IMR-90 (cell line): ENCODE measurements around the gene PIK3CB. TPM values are rescaled to one million over a fixed set of nuclear protein-coding genes. Genes with fewer than 3 reads are reported as not detected.

Experiments used
- ATAC-seq: fragments of 200-7000 bp; cut with Tn5 transposase; 2 replicates; pipeline ENCODE4 v1.9.1; 2020; ENCODE audit warnings: low read depth, mild to moderate bottlenecking, moderate library complexity
- BruUV-seq: library from RNA; stranded (reverse); fragments of 400-500 nt; replicated peaks from 2 replicates; lab custom pipeline; 2021; lab: Mats Ljungman, UMichigan
- CTCF ChIA-PET: fragments of 300-600 bp; formaldehyde crosslinking; extraction: SDS; loops from one replicate; lab custom pipeline; 2021; ENCODE audit warnings: antibody characterized with exemption; lab: Yijun Ruan, JAX
- POLR2A ChIA-PET: fragments of 300-600 bp; sonication (Branson Sonifier 250); formaldehyde crosslinking; loops from one replicate; lab custom pipeline; 2022; ENCODE audit warnings: antibody characterized with exemption; ENCODE audit not compliant: unreplicated experiment; lab: Charles Lee
- DNase-seq: peaks from one replicate; pipeline ENCODE4 v3.0.0; 2013
- H2AFZ ChIP-seq: replicated peaks from 2 replicates; pipeline ENCODE3; 2013; ENCODE audit warnings: low read length, mild to moderate bottlenecking; ENCODE audit not compliant: poor library complexity
- H2AK5ac ChIP-seq: 2 replicates; pipeline ENCODE4 v1.6.1; 2013; ENCODE audit warnings: low read depth, low read length, inconsistent platforms
- H2AK9ac ChIP-seq: replicated peaks from 2 replicates; pipeline ENCODE3; 2013; ENCODE audit warnings: mild to moderate bottlenecking, low read depth, low read length, moderate library complexity; ENCODE audit not compliant: poor library complexity
- H2BK120ac ChIP-seq: 2 replicates; pipeline ENCODE4 v1.6.1; 2013; ENCODE audit warnings: low read depth, low read length, inconsistent platforms
- H2BK15ac ChIP-seq: 3 replicates; pipeline ENCODE4 v1.6.1; 2013; ENCODE audit warnings: low read depth, low read length, inconsistent platforms
- H2BK20ac ChIP-seq: 2 replicates; pipeline ENCODE4 v1.6.1; 2013; ENCODE audit warnings: low read depth, mild to moderate bottlenecking, inconsistent platforms, low read length, moderate library complexity
- H2BK5ac ChIP-seq: 2 replicates; pipeline ENCODE4 v1.6.1; 2013; ENCODE audit warnings: mild to moderate bottlenecking, low read depth, low read length, inconsistent platforms; ENCODE audit not compliant: poor library complexity, severe bottlenecking
- H3K14ac ChIP-seq: replicated peaks from 2 replicates; pipeline ENCODE4 v1.6.1; 2013; ENCODE audit warnings: low read depth, low read length, inconsistent platforms
- H3K18ac ChIP-seq: 2 replicates; pipeline ENCODE4 v1.6.1; 2013; ENCODE audit warnings: low read depth, low read length, control low read depth
- H3K23ac ChIP-seq: 2 replicates; pipeline ENCODE4 v1.6.1; 2013; ENCODE audit warnings: low read depth, low read length, inconsistent platforms
- H3K27ac ChIP-seq: 2 replicates; pipeline ENCODE4 v1.5.1; 2013; ENCODE audit warnings: mild to moderate bottlenecking, control low read depth, low read length; ENCODE audit not compliant: insufficient read depth
- H3K27me3 ChIP-seq: 2 replicates; pipeline ENCODE4 v1.6.1; 2013; ENCODE audit warnings: low read length; ENCODE audit not compliant: control insufficient read depth, insufficient read depth
- H3K36me3 ChIP-seq: 2 replicates; pipeline ENCODE4 v1.6.1; 2013; ENCODE audit warnings: low read length, mixed read lengths; ENCODE audit not compliant: control insufficient read depth, insufficient read depth
- H3K4ac ChIP-seq: 2 replicates; pipeline ENCODE4 v1.6.1; 2013; ENCODE audit warnings: low read depth, low read length, inconsistent platforms
- H3K4me1 ChIP-seq: 2 replicates; pipeline ENCODE4 v1.6.1; 2013; ENCODE audit warnings: low read length, mixed read lengths; ENCODE audit not compliant: control insufficient read depth, insufficient read depth
- H3K4me2 ChIP-seq: 2 replicates; pipeline ENCODE4 v1.6.1; 2013; ENCODE audit warnings: low read depth, mild to moderate bottlenecking, control low read depth, low read length, moderate library complexity
- H3K4me3 ChIP-seq: 2 replicates; pipeline ENCODE4 v1.5.1; 2013; ENCODE audit warnings: low read depth, mild to moderate bottlenecking, control low read depth, low read length, moderate library complexity; ENCODE audit not compliant: insufficient read depth
- H3K56ac ChIP-seq: 2 replicates; pipeline ENCODE4 v1.6.1; 2013; ENCODE audit warnings: low read length, inconsistent platforms; ENCODE audit not compliant: insufficient read depth; ENCODE audit errors: extremely low read depth
- H3K79me1 ChIP-seq, 2 experiments: 2 replicates each; pipeline ENCODE4 v1.6.1; 2013; ENCODE audit warnings: low read length in 2 of 2, inconsistent platforms in 1 of 2, low read depth in 1 of 2
- H3K9ac ChIP-seq: 2 replicates; pipeline ENCODE4 v1.6.1; 2013; ENCODE audit warnings: low read depth, low read length, control low read depth
- H3K9me1 ChIP-seq: 2 replicates; pipeline ENCODE4 v1.6.1; 2013; ENCODE audit warnings: low read length, inconsistent platforms; ENCODE audit not compliant: insufficient read depth
- H3K9me3 ChIP-seq: 2 replicates; pipeline ENCODE4 v1.6.1; 2013; ENCODE audit warnings: low read length; ENCODE audit not compliant: control insufficient read depth, insufficient read depth
- H4K20me1 ChIP-seq: 2 replicates; pipeline ENCODE4 v1.6.1; 2013; ENCODE audit warnings: low read length, inconsistent platforms; ENCODE audit not compliant: insufficient read depth
- H4K5ac ChIP-seq: 2 replicates; pipeline ENCODE4 v1.6.1; 2013; ENCODE audit warnings: mild to moderate bottlenecking, low read depth, low read length, control low read depth
- H4K8ac ChIP-seq, 2 experiments: 2 replicates each; pipeline ENCODE4 v1.6.1; 2013; ENCODE audit warnings: low read depth in 2 of 2, low read length in 2 of 2, control low read depth in 1 of 2, inconsistent platforms in 1 of 2
- H4K91ac ChIP-seq: 2 replicates; pipeline ENCODE4 v1.6.1; 2013; ENCODE audit warnings: low read depth, low read length, inconsistent platforms; ENCODE audit not compliant: insufficient read depth
- BHLHE40 ChIP-seq: fragments of 150-350 bp; IDR thresholded peaks from 2 replicates; pipeline ENCODE4 v1.6.1; 2016; ENCODE audit warnings: mild to moderate bottlenecking, low read depth, low read length
- CEBPB ChIP-seq: IDR thresholded peaks from 2 replicates; pipeline ENCODE4 v1.6.1; 2012; ENCODE audit warnings: low read depth, low read length, improper control_type of control experiment
- CHD1 ChIP-seq: IDR thresholded peaks from 2 replicates; pipeline ENCODE4 v1.6.1; 2012; ENCODE audit warnings: low read depth, low read length, improper control_type of control experiment
- FOS ChIP-seq: fragments of 150-350 bp; IDR thresholded peaks from 2 replicates; pipeline ENCODE4 v1.6.1; 2016; ENCODE audit warnings: low read depth, low read length
- MAFK ChIP-seq: IDR thresholded peaks from 2 replicates; pipeline ENCODE4 v1.6.1; 2012; ENCODE audit warnings: low read depth, low read length, improper control_type of control experiment
- MAZ ChIP-seq: IDR thresholded peaks from 2 replicates; pipeline ENCODE4 v1.6.1; 2012; ENCODE audit warnings: low read depth, mild to moderate bottlenecking, low read length, improper control_type of control experiment, moderate library complexity, borderline replicate concordance
- NFE2L2 ChIP-seq: fragments of 150-350 bp; IDR thresholded peaks from 2 replicates; pipeline ENCODE4 v1.6.1; 2016; ENCODE audit warnings: low read depth, mild to moderate bottlenecking, low read length
- POLR2A ChIP-seq: IDR thresholded peaks from 2 replicates; pipeline ENCODE4 v1.6.1; 2012; ENCODE audit warnings: mild to moderate bottlenecking, low read depth, low read length
- RAD21 ChIP-seq: IDR thresholded peaks from 2 replicates; pipeline ENCODE4 v1.6.1; 2012; ENCODE audit warnings: low read length, improper control_type of control experiment
- RCOR1 ChIP-seq: IDR thresholded peaks from 2 replicates; pipeline ENCODE4 v1.6.1; 2012; ENCODE audit warnings: mild to moderate bottlenecking, low read length, improper control_type of control experiment; ENCODE audit not compliant: insufficient replicate concordance
- SMC3 ChIP-seq: fragments of 150-350 bp; IDR thresholded peaks from 2 replicates; pipeline ENCODE4 v1.6.1; 2016; ENCODE audit warnings: low read depth, mild to moderate bottlenecking, antibody characterized with exemption, low read length, moderate library complexity
- WGBS, 2 experiments: methylation state at CpG; one replicate each; pipeline versions ENCODE4 v1.1.5 to v1.1.7; 2013; ENCODE audit warnings: missing lambda C conversion rate in 2 of 2; ENCODE audit not compliant: insufficient read length in 1 of 2; ENCODE audit errors: extremely low coverage in 2 of 2; 5-methylcytosine and 5-hydroxymethylcytosine counted together
- dilution Hi-C: fragments of 300-500 bp; cut with HindIII; formaldehyde crosslinking; loops from one replicate; pipeline ENCODE4 v1.14.3; 2018; ENCODE audit warnings: low sequenced_read_pairs; ENCODE audit not compliant: unreplicated experiment
- in situ Hi-C: fragments of 300-500 bp; cut with MboI; formaldehyde crosslinking; loops from 3 replicates; pipeline ENCODE4 v1.14.3; 2019; ENCODE audit warnings: low sequenced_read_pairs, inconsistent platforms, mixed read lengths
- intact Hi-C: fragments of 100-400 bp; cut with micrococcal nuclease; formaldehyde crosslinking; loops from 2 replicates; pipeline ENCODE4 v1.10.0; 2022
- polyA plus RNA-seq, 3 experiments: library from polyadenylated mRNA; depleted of rRNA; stranded (reverse); fragments of >200 nt; gene quantifications; 2 replicates each; pipeline ENCODE4 v1.2.3, GENCODE V29; 2012; ENCODE audit warnings: low replicate concordance in 1 of 3
- total RNA-seq: library from RNA; depleted of rRNA; stranded (reverse); fragments of >200 nt; gene quantifications from 2 replicates; pipeline ENCODE4 v1.2.3, GENCODE V29; 2012
- TF ChIP-seq, protein P1 (sequence below): fragments of 150-350 bp; IDR thresholded peaks from 2 replicates; pipeline ENCODE4 v1.6.1; 2016; ENCODE audit warnings: low read depth, mild to moderate bottlenecking, low read length, moderate library complexity, borderline replicate concordance
- TF ChIP-seq, protein P2 (sequence below): fragments of 150-350 bp; IDR thresholded peaks from 2 replicates; pipeline ENCODE4 v1.6.1; 2017; ENCODE audit warnings: mild to moderate bottlenecking, antibody characterized with exemption, low read length, low read depth

The PIK3CB gene
- total and polyA plus RNA-seq, 2 of the 4 experiments (the other 2 are of a cell fraction): 6.3 to 6.8 TPM

DNA sequence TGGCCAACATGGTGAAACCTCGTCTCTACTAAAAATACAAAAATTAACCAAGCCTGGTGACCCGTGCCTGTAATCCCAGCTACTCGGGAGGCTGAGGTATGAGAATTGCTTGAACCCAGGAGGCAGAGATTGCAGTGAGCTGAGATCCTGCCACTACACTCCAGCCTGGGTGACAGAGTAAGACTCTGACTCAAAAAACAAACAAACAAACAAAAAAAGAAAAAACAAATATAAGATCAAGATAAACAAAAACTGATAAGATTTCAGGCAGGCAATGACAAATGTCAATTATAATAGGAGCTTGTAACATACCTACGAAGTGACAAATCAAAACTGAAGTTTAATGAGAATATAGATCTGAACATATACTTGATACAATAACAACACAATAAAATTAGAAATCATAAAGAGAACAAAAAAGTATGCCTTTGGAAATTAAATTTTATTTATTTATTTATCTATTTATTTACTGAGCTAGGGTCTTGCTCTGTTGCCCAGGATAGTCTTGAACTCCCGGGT, 155.8 kb downstream of the PIK3CB start:
- Histone ChIP-seq H2BK120ac (no peak overlapping the region), H2BK15ac (no peak overlapping the region), H4K20me1 (no peaks in the 10 kb centered on the region), H3K56ac (no peak overlapping the region), H2AFZ (no peak overlapping the region), H3K4me1 (no peaks in the 10 kb centered on the region), H3K23ac (no peak overlapping the region), H3K18ac (no peak overlapping the region), H4K8ac (no peak overlapping the region), H4K5ac (no peak overlapping the region), H3K27ac (no peak overlapping the region), H2BK5ac (no peak overlapping the region), H3K79me1 (no peaks in the 10 kb centered on the region), H3K4ac (no peak overlapping the region), H3K9ac (no peak overlapping the region), H3K4me3 (no peak overlapping the region), H2AK5ac (no peak overlapping the region), H3K9me1 (no peaks in the 10 kb centered on the region), H2BK20ac (no peak overlapping the region), H3K9me3 (peaks cover 4% of the 10 kb centered on the region), H3K36me3 (peaks cover 5% of the 10 kb centered on the region; the same call in 1 of the 2 replicates), H2AK9ac (no peak overlapping the region), H3K4me2 (no peak overlapping the region), H3K27me3 (no peaks in the 10 kb centered on the region), H3K14ac (no peak overlapping the region), H4K91ac (no peak overlapping the region)
- intact Hi-C loops: no loop called here
- no peak for DNase-seq
- no CpG with 5 or more reads among the region's 5 CpGs for WGBS, 2 experiments
- in situ Hi-C loops: loop anchor here (25.0 kb wide), 1 partner anchor 658 kb away; the partner anchor contains the start of gene MRPS22
- ChIA-PET POLR2A (interaction anchor here (0.6 kb wide), 1 partner anchor 42 kb away, joined by 6 read pairs; no protein-coding TSS in a partner anchor), CTCF (interaction anchor here (1.1 to 2.4 kb wide), 3 partner anchors 85 to 236 kb away, joined by 3 to 7 read pairs (median 5); partner anchors contain the start of gene CEP70)
- BruUV-seq: no TSS peak
- no peak for TF ChIP-seq CHD1
- TF ChIP-seq, protein P1, sequence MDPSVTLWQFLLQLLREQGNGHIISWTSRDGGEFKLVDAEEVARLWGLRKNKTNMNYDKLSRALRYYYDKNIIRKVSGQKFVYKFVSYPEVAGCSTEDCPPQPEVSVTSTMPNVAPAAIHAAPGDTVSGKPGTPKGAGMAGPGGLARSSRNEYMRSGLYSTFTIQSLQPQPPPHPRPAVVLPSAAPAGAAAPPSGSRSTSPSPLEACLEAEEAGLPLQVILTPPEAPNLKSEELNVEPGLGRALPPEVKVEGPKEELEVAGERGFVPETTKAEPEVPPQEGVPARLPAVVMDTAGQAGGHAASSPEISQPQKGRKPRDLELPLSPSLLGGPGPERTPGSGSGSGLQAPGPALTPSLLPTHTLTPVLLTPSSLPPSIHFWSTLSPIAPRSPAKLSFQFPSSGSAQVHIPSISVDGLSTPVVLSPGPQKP: no peak
- no peak for TF ChIP-seq SMC3
- TF ChIP-seq, protein P2, sequence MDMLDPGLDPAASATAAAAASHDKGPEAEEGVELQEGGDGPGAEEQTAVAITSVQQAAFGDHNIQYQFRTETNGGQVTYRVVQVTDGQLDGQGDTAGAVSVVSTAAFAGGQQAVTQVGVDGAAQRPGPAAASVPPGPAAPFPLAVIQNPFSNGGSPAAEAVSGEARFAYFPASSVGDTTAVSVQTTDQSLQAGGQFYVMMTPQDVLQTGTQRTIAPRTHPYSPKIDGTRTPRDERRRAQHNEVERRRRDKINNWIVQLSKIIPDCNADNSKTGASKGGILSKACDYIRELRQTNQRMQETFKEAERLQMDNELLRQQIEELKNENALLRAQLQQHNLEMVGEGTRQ: no peak
- TF ChIP-seq RAD21: no peak
- no peak for TF ChIP-seq MAFK
- TF ChIP-seq BHLHE40: no peak
- no peak for TF ChIP-seq POLR2A
- no peak for TF ChIP-seq FOS
- no peak for TF ChIP-seq NFE2L2
- TF ChIP-seq RCOR1: no peak
- TF ChIP-seq MAZ: no peak
- TF ChIP-seq CEBPB: no peak
- no peak for ATAC-seq
- dilution Hi-C loops: no loop called here
